Hepatocyte (in vitro differentiated cells): ENCODE results near the gene CYP4A22. TPM values are rescaled to one million over a fixed set of nuclear protein-coding genes. Genes with fewer than 3 reads are reported as not detected.

Experiments
- DNase-seq: peaks from one replicate; pipeline ENCODE4 v3.0.0-alpha.2; 2016; ENCODE audit warnings: low spot score
- H2AFZ ChIP-seq: fragments of 200-600 bp; sonication (generic); 2 replicates; pipeline ENCODE4 v1.6.0; 2016; ENCODE audit warnings: antibody characterized with exemption, mild to moderate bottlenecking
- H3K27ac ChIP-seq: fragments of 200-600 bp; sonication (generic); 2 replicates; pipeline ENCODE4 v1.5.1; 2016; ENCODE audit warnings: mild to moderate bottlenecking
- H3K27me3 ChIP-seq: fragments of 200-600 bp; sonication (generic); 2 replicates; pipeline ENCODE4 v1.6.1; 2016
- H3K36me3 ChIP-seq: fragments of 200-600 bp; sonication (generic); replicated peaks from 2 replicates; pipeline ENCODE4 v1.5.1; 2016; ENCODE audit warnings: low read depth; ENCODE audit not compliant: insufficient read depth
- H3K4me1 ChIP-seq: fragments of 200-600 bp; sonication (generic); 2 replicates; pipeline ENCODE4 v1.5.1; 2016; ENCODE audit warnings: mild to moderate bottlenecking, moderate library complexity; ENCODE audit not compliant: insufficient read depth
- H3K4me2 ChIP-seq: fragments of 200-600 bp; sonication (generic); 2 replicates; pipeline ENCODE4 v1.6.0; 2016
- H3K4me3 ChIP-seq: fragments of 200-600 bp; sonication (generic); 2 replicates; pipeline ENCODE4 v1.5.1; 2016; ENCODE audit warnings: mild to moderate bottlenecking
- H3K79me2 ChIP-seq: fragments of 200-600 bp; sonication (generic); 2 replicates; pipeline ENCODE4 v1.6.0; 2017; ENCODE audit warnings: mild to moderate bottlenecking
- H3K9me2 ChIP-seq: fragments of 200-600 bp; sonication (generic); replicated peaks from 2 replicates; pipeline ENCODE4 v1.6.0; 2017; ENCODE audit warnings: mild to moderate bottlenecking; ENCODE audit not compliant: insufficient read depth
- H3K9me3 ChIP-seq: fragments of 200-600 bp; sonication (generic); 2 replicates; pipeline ENCODE4 v1.5.1; 2016; ENCODE audit warnings: low read depth, mild to moderate bottlenecking
- H4K20me1 ChIP-seq: fragments of 200-600 bp; sonication (generic); 2 replicates; pipeline ENCODE4 v1.6.0; 2016; ENCODE audit warnings: mild to moderate bottlenecking; ENCODE audit not compliant: insufficient read depth, poor library complexity, severe bottlenecking
- CTCF ChIP-seq: fragments of 200-600 bp; sonication (generic); IDR thresholded peaks from 2 replicates; pipeline ENCODE4 v1.5.1; 2016; ENCODE audit warnings: antibody characterized with exemption, mild to moderate bottlenecking; ENCODE audit not compliant: poor library complexity
- EZH2 ChIP-seq: fragments of 200-600 bp; sonication (generic); IDR thresholded peaks from 2 replicates; pipeline ENCODE4 v1.6.1; 2016; ENCODE audit warnings: antibody characterized with exemption, mild to moderate bottlenecking, borderline replicate concordance
- EZH2phosphoT487 ChIP-seq: fragments of 200-600 bp; sonication (generic); IDR thresholded peaks from one replicate; pipeline ENCODE4 v1.6.1; 2018; ENCODE audit warnings: antibody characterized with exemption, mild to moderate bottlenecking, low read depth, moderate library complexity; ENCODE audit not compliant: unreplicated experiment, severe bottlenecking
- WGBS: methylation state at CpG from one replicate; pipeline ENCODE4 v1.1.6; 2016; ENCODE audit warnings: low lambda C conversion rate; ENCODE audit errors: missing lambda C conversion rate; 5-methylcytosine and 5-hydroxymethylcytosine counted together
- polyA plus RNA-seq: library from polyadenylated mRNA; unstranded; fragments of >200 nt; fragmentation: Nextera tagmentation; extraction: Ambion mirVana; gene quantifications from 2 replicates; pipeline ENCODE4 v1.2.1, GENCODE V29; 2016
- total RNA-seq: library from RNA; depleted of rRNA; stranded (reverse); fragments of >200 nt; gene quantifications from 2 replicates; pipeline ENCODE4 v1.2.3, GENCODE V29; 2014

CYP4A22 gene
- total and polyA plus RNA-seq, 2 experiments from 2014 or later = 0.83 to 7.3 TPM

DNA sequence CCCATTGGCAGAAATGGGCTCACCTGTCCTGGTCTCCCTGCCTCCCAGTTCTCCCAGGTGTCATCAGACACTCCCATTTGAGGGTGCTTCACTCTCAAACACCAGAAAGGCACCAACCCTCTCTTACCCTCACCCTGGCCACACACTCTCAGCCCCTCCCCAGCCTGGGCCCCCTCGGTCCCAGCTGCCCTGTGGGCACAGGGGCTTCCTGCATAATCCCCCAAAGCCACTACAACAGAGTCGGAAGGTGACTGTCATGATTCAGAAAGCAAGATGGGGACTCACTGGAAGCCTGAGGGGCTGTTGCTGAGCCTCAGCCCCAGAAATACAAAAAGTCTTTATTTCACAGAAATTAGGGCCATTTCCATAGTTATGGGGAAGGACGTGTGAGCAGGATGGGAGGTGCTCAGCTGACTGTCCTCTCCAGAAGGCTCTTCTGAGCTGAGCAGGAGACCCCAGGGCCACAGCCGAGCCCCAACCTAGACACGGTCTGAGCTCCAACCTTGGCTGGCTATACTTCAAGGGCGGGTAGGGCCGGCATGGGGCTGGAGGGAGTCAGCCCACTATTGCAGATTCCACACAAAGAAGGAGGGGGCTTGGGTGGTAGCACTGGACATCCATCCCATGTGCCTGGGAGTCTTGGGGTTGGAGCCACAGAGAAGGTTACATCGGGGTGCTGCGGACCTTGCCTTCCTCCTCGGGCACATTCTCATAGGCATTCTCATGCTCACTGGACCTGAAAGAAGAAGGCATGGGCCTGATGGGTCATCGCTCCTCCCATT is 46.3 kb downstream of the CYP4A22 start:
- H3K36me3 ChIP-seq = no peaks in the 10 kb centered on the region
- TF ChIP-seq EZH2phosphoT487 = no peak
- TF ChIP-seq CTCF = no peak
- no peak for TF ChIP-seq EZH2
- WGBS = 91% methylated on average over 11 of the region's 11 CpGs
- H3K4me3 ChIP-seq = no peak overlapping the region
- H3K9me2 ChIP-seq = no peaks in the 10 kb centered on the region
- no peak overlapping the region for H3K4me2 ChIP-seq
- H3K9me3 ChIP-seq = no peaks in the 10 kb centered on the region
- DNase-seq = no peak
- no peaks in the 10 kb centered on the region for H3K27me3 ChIP-seq
- H3K79me2 ChIP-seq = no peaks in the 10 kb centered on the region
- no peaks in the 10 kb centered on the region for H4K20me1 ChIP-seq
- peaks cover 13% of the 10 kb centered on the region for H3K4me1 ChIP-seq
- no peak overlapping the region for H3K27ac ChIP-seq
- H2AFZ ChIP-seq = no peak overlapping the region

DNA sequence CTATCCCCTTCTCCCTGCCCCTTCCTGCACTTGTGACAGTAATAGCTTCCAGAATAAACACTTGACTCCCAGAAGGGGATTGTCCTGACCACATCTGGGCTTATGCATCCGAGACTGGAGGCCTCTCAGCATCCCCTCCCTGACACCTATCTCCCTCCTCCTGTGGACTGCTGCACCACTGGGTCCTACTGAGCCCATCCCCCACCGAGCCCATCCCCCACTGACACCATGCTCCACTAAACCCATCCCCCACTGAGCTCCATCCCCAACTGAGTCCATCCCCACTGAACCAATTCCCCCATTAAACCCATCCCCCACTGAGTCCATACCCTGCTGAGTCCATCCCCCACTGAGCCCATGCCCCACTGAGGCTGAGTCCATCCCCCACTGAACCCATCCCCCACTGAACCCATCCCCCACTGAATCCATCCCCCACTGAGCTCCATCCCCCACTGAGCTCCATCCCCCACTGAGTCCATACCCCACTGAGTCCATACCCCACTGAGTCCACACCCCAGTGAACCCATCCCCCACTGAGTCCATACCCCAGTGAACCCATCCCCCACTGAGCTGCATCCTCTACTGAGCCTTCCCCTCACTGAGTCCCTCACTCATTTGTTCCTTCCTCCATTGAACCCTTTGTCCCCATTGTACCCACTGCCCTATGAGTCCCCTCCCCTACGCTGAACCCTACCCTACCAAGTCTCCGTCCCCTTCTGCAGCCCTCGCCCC is 47.0 kb downstream of the CYP4A22 start:
- Histone ChIP-seq H3K9me2 (no peaks in the 10 kb centered on the region), H2AFZ (no peak overlapping the region), H3K9me3 (no peaks in the 10 kb centered on the region), H4K20me1 (no peaks in the 10 kb centered on the region), H3K4me1 (peaks cover 13% of the 10 kb centered on the region), H3K36me3 (no peaks in the 10 kb centered on the region), H3K4me2 (no peak overlapping the region), H3K79me2 (no peaks in the 10 kb centered on the region), H3K27me3 (no peaks in the 10 kb centered on the region), H3K4me3 (no peak overlapping the region), H3K27ac (no peak overlapping the region)
- TF ChIP-seq EZH2 (no peak), CTCF (no peak), EZH2phosphoT487 (no peak)
- WGBS = 72% methylated on average over 5 of the region's 5 CpGs
- DNase-seq = no peak

DNA sequence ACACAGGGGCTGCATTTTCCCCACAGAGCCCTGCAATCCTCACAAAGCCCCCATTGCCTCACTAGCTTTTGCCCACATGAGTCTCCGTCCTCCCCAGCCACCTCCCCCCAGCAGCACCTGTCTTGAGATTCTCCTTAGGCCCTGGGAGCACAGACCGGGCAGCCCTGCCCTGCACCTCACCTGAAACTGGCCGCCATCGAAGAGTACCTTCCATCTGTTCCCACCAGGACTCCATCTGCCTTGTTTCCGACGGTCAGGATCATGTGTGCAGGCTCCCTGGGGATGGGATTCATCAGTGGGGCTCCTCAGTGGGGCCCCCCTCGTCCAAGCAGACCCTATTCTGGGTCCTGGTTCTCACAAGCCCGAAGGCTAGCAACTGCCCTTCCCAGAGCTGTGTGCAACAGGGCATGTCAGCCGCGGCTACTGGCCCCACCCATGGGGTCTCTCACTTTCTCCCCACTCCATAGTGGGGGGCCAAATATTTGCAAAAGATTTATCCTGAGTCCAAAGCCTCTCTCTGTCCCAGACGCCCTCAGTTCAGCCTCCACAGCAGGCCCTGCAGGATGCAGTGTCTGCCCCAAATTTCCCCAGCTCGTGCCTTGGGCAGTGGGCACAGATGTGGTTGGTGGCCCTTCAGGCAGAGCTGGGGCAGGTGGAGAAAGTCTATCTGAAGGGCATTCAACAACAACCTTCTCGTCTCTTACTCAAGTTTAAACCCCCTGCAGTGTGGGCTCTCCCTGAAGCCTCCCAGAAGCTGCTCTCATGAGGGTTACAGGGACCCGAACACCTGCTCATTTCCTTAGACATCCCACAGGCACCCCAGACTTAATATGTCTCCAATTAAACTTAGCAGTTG is 47.8 kb downstream of the CYP4A22 start:
- Histone ChIP-seq H3K4me3 (no peak overlapping the region), H3K4me1 (peaks cover 5% of the 10 kb centered on the region), H3K4me2 (no peak overlapping the region), H3K9me2 (no peaks in the 10 kb centered on the region), H3K36me3 (no peaks in the 10 kb centered on the region), H4K20me1 (no peaks in the 10 kb centered on the region), H2AFZ (no peak overlapping the region), H3K27me3 (no peaks in the 10 kb centered on the region), H3K27ac (no peak overlapping the region), H3K9me3 (no peaks in the 10 kb centered on the region), H3K79me2 (no peaks in the 10 kb centered on the region)
- TF ChIP-seq EZH2 (no peak), EZH2phosphoT487 (no peak), CTCF (no peak)
- DNase-seq = no peak
- 90% methylated on average over 14 of the region's 14 CpGs for whole genome bisulfite sequencing
